Liver (tissue), 9 donors: ENCODE data around the gene POU2F3. TPM values are rescaled to one million over a fixed set of nuclear protein-coding genes. Genes with fewer than 3 reads are reported as not detected.
A peak's percentile ranks its signal among the peaks of the same experiment; 100 is the strongest.

Experiments
- DNase-seq: peaks from one replicate; pipeline ENCODE4 v3.0.0-alpha.2; 2017; ENCODE audit warnings: low spot score
- H3K27ac ChIP-seq, 2 donors: one replicate each; pipeline ENCODE4 v1.7.0; 2013; ENCODE audit warnings: inconsistent platforms in 2 of 2, low read length in 2 of 2, control low read depth in 1 of 2, low read depth in 1 of 2, mild to moderate bottlenecking in 1 of 2
- H3K27me3 ChIP-seq, 4 donors: one replicate each; pipeline versions ENCODE4 v1.6.1 to v1.7.0; 2013; ENCODE audit warnings: low read length in 3 of 4, inconsistent platforms in 1 of 4, mild to moderate bottlenecking in 1 of 4, moderate library complexity in 1 of 4; ENCODE audit not compliant: control insufficient read depth in 4 of 4, insufficient read depth in 4 of 4
- H3K36me3 ChIP-seq, 4 donors: one replicate each; pipeline versions ENCODE4 v1.6.1 to v1.7.0; 2013; ENCODE audit warnings: low read length in 3 of 4, mild to moderate bottlenecking in 3 of 4, low read depth in 1 of 4, moderate library complexity in 1 of 4; ENCODE audit not compliant: control insufficient read depth in 4 of 4, insufficient read depth in 3 of 4
- H3K4me1 ChIP-seq, 4 donors: one replicate each; pipeline versions ENCODE4 v1.6.1 to v1.7.0; 2013; ENCODE audit warnings: low read length in 3 of 4, mild to moderate bottlenecking in 3 of 4, moderate library complexity in 1 of 4; ENCODE audit not compliant: control insufficient read depth in 4 of 4, insufficient read depth in 4 of 4
- H3K4me3 ChIP-seq, 3 donors: one replicate each; pipeline versions ENCODE4 v1.6.1 to v1.7.0; 2013; ENCODE audit warnings: low read length in 3 of 3, control low read depth in 1 of 3, low read depth in 1 of 3, mild to moderate bottlenecking in 1 of 3
- H3K9ac ChIP-seq, 2 donors: one replicate each; pipeline ENCODE4 v1.7.0; 2013; ENCODE audit warnings: low read length in 2 of 2, mild to moderate bottlenecking in 2 of 2, moderate library complexity in 2 of 2, control low read depth in 1 of 2, low read depth in 1 of 2
- H3K9me3 ChIP-seq, 4 donors: one replicate each; pipeline versions ENCODE4 v1.6.1 to v1.7.0; 2013; ENCODE audit warnings: low read length in 3 of 4; ENCODE audit not compliant: control insufficient read depth in 4 of 4
- EGR1 ChIP-seq, 2 donors: IDR thresholded peaks; 2 replicates each; pipeline ENCODE4 v1.6.1; 2016 to 2018; ENCODE audit warnings: antibody characterized with exemption in 2 of 2, low read depth in 2 of 2
- FOXA1 ChIP-seq: IDR thresholded peaks from 2 replicates; pipeline ENCODE4 v1.6.1; 2016; ENCODE audit warnings: antibody characterized with exemption
- FOXA2 ChIP-seq: IDR thresholded peaks from 2 replicates; pipeline ENCODE4 v1.6.1; 2016; ENCODE audit warnings: antibody characterized with exemption
- GABPA ChIP-seq, 2 donors: IDR thresholded peaks in 1 of 2; conservative IDR thresholded peaks in 1 of 2; 2 replicates each; pipeline ENCODE4 v1.6.1; 2016; ENCODE audit warnings: antibody characterized with exemption in 2 of 2, mild to moderate bottlenecking in 1 of 2, moderate library complexity in 1 of 2
- HNF4A ChIP-seq, 2 donors: conservative IDR thresholded peaks; 2 replicates each; pipeline ENCODE4 v1.6.1; 2016; ENCODE audit warnings: antibody characterized with exemption in 2 of 2, mild to moderate bottlenecking in 2 of 2
- HNF4G ChIP-seq: IDR thresholded peaks from 2 replicates; pipeline ENCODE4 v1.6.1; 2016; ENCODE audit warnings: antibody characterized with exemption
- JUND ChIP-seq, 2 donors: IDR thresholded peaks; 2 replicates each; pipeline ENCODE4 v1.6.1; 2016; ENCODE audit warnings: antibody characterized with exemption in 2 of 2
- MAX ChIP-seq: IDR thresholded peaks from 2 replicates; pipeline ENCODE4 v1.6.1; 2016; ENCODE audit warnings: antibody characterized with exemption
- NR2F2 ChIP-seq: IDR thresholded peaks from 2 replicates; pipeline ENCODE4 v1.6.1; 2016; ENCODE audit warnings: antibody characterized with exemption
- RAD21 ChIP-seq, 2 donors: IDR thresholded peaks; 2 replicates each; pipeline ENCODE4 v1.6.1; 2016; ENCODE audit warnings: antibody characterized with exemption in 2 of 2, mild to moderate bottlenecking in 2 of 2
- RXRA ChIP-seq, 2 donors: IDR thresholded peaks; 2 replicates each; pipeline ENCODE4 v1.6.1; 2017 to 2018; ENCODE audit warnings: antibody characterized with exemption in 2 of 2, mild to moderate bottlenecking in 1 of 2
- SP1 ChIP-seq: IDR thresholded peaks from 2 replicates; pipeline ENCODE4 v1.6.1; 2018; ENCODE audit warnings: antibody characterized with exemption, mild to moderate bottlenecking
- TAF1 ChIP-seq: conservative IDR thresholded peaks from 2 replicates; pipeline ENCODE4 v1.6.1; 2016; ENCODE audit warnings: antibody characterized with exemption, mild to moderate bottlenecking
- YY1 ChIP-seq: IDR thresholded peaks from 2 replicates; pipeline ENCODE4 v1.6.1; 2016; ENCODE audit warnings: antibody characterized with exemption, mild to moderate bottlenecking
- ZBTB33 ChIP-seq: IDR thresholded peaks from 2 replicates; pipeline ENCODE4 v1.6.1; 2016; ENCODE audit warnings: antibody characterized with exemption
- WGBS: extraction: QIAGEN DNeasy Blood & Tissue Kit; methylation state at CpG from one replicate; pipeline ENCODE4 v1.1.7; 2013; 5-methylcytosine and 5-hydroxymethylcytosine counted together
- polyA plus RNA-seq, 2 donors: library from polyadenylated mRNA; stranded (reverse) in 1 of 2; unstranded in 1 of 2; fragments of 200-250 nt in 1 of 2; fragments of >200 nt in 1 of 2; fragmentation: Nextera tagmentation in 1 of 2; extraction: Ambion mirVana in 1 of 2; gene quantifications; one replicate each; pipeline versions ENCODE4 v1.2.1 to v1.2.3, GENCODE V29; 2013 to 2015
- total RNA-seq, 2 donors: library from RNA; depleted of rRNA; stranded (reverse); fragments of >200 nt; gene quantifications; one replicate each; pipeline ENCODE4 v1.2.3, GENCODE V29; 2014
- TF ChIP-seq, protein P1 (sequence below): fragments of 150-350 bp; IDR thresholded peaks from 2 replicates; pipeline ENCODE4 v1.5.1; 2017; ENCODE audit warnings: improper control_type of control experiment, low read depth, low read length; ENCODE audit not compliant: missing input control
- TF ChIP-seq, protein P2 (sequence below): IDR thresholded peaks from 2 replicates; pipeline ENCODE4 v1.6.1; 2016; ENCODE audit warnings: antibody characterized with exemption, mild to moderate bottlenecking
- TF ChIP-seq, protein P3 (sequence below): IDR thresholded peaks from 2 replicates; pipeline ENCODE4 v1.6.1; 2016; ENCODE audit warnings: antibody characterized with exemption
- donor health status: healthy.
- donor health status: healthy.
- donor health status: healthy.
- donor health status: healthy.
- donor health status: healthy.

POU2F3 gene
- total and polyA plus RNA-seq, 4 donors, result not detected

- TF ChIP-seq, protein P1, sequence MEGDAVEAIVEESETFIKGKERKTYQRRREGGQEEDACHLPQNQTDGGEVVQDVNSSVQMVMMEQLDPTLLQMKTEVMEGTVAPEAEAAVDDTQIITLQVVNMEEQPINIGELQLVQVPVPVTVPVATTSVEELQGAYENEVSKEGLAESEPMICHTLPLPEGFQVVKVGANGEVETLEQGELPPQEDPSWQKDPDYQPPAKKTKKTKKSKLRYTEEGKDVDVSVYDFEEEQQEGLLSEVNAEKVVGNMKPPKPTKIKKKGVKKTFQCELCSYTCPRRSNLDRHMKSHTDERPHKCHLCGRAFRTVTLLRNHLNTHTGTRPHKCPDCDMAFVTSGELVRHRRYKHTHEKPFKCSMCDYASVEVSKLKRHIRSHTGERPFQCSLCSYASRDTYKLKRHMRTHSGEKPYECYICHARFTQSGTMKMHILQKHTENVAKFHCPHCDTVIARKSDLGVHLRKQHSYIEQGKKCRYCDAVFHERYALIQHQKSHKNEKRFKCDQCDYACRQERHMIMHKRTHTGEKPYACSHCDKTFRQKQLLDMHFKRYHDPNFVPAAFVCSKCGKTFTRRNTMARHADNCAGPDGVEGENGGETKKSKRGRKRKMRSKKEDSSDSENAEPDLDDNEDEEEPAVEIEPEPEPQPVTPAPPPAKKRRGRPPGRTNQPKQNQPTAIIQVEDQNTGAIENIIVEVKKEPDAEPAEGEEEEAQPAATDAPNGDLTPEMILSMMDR, result no peak
Observed at GRCh38 chr11:120354068-120354467, 114.1 kb downstream of the POU2F3 start (continued).

- H3K36me3 ChIP-seq, result no peaks in the 10 kb centered on the region
- H3K27ac ChIP-seq, result peak overlapping the region in 1 of 2 donors; percentile 5
- TF ChIP-seq, protein P2, sequence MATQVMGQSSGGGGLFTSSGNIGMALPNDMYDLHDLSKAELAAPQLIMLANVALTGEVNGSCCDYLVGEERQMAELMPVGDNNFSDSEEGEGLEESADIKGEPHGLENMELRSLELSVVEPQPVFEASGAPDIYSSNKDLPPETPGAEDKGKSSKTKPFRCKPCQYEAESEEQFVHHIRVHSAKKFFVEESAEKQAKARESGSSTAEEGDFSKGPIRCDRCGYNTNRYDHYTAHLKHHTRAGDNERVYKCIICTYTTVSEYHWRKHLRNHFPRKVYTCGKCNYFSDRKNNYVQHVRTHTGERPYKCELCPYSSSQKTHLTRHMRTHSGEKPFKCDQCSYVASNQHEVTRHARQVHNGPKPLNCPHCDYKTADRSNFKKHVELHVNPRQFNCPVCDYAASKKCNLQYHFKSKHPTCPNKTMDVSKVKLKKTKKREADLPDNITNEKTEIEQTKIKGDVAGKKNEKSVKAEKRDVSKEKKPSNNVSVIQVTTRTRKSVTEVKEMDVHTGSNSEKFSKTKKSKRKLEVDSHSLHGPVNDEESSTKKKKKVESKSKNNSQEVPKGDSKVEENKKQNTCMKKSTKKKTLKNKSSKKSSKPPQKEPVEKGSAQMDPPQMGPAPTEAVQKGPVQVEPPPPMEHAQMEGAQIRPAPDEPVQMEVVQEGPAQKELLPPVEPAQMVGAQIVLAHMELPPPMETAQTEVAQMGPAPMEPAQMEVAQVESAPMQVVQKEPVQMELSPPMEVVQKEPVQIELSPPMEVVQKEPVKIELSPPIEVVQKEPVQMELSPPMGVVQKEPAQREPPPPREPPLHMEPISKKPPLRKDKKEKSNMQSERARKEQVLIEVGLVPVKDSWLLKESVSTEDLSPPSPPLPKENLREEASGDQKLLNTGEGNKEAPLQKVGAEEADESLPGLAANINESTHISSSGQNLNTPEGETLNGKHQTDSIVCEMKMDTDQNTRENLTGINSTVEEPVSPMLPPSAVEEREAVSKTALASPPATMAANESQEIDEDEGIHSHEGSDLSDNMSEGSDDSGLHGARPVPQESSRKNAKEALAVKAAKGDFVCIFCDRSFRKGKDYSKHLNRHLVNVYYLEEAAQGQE, result no peak
- TF ChIP-seq TAF1 (no peak), SP1 (no peak), RXRA (IDR thresholded peaks at IDR 0.05) (peak in 1 of 2 donors; percentile 18), ZBTB33 (no peak), FOXA1 (no peak), NR2F2 (no peak), RAD21 (IDR thresholded peaks at IDR 0.05) (peak in 1 of 2 donors; percentile 15), GABPA (IDR thresholded peaks at IDR 0.05 in 1 of 2, conservative IDR thresholded peaks at IDR 0.05 in 1 of 2) (no peak), HNF4G (no peak), FOXA2 (no peak), YY1 (no peak), HNF4A (conservative IDR thresholded peaks at IDR 0.05) (peak; percentile 34 to 45), JUND (IDR thresholded peaks at IDR 0.05) (no peak), MAX (no peak), EGR1 (IDR thresholded peaks at IDR 0.05; ENCODE audit: low read depth in 2 of 2) (no peak)
- TF ChIP-seq, protein P1, result no peak
- TF ChIP-seq, protein P3, sequence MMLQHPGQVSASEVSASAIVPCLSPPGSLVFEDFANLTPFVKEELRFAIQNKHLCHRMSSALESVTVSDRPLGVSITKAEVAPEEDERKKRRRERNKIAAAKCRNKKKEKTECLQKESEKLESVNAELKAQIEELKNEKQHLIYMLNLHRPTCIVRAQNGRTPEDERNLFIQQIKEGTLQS, result no peak
- no peaks in the 10 kb centered on the region for H3K27me3 ChIP-seq
- H3K4me1 ChIP-seq, result peaks cover 10 to 39% (median 22%) of the 10 kb centered on the region in 4 donors
- no peak for DNase-seq
- no peak overlapping the region for H3K4me3 ChIP-seq
- no peaks in the 10 kb centered on the region for H3K9me3 ChIP-seq
- no peak overlapping the region for H3K9ac ChIP-seq
- 35% methylated on average over 6 of the region's 6 CpGs for WGBS
Observed at GRCh38 chr11:120354779-120355178, 114.8 kb downstream of the POU2F3 start.
